Neuronal stem cell (in vitro differentiated cells): ENCODE measurements around the gene NPB.
A peak's percentile ranks its signal among the peaks of the same experiment; 100 is the strongest.

Experiments
- DNase-seq: peaks from one replicate; pipeline ENCODE4 v3.0.0-alpha.2; 2013; ENCODE audit warnings: low spot score
- H2AFZ ChIP-seq: one replicate; pipeline ENCODE4 v1.6.1; 2013; ENCODE audit warnings: mild to moderate bottlenecking, low read length, inconsistent platforms
- H2AK5ac ChIP-seq: 2 replicates; pipeline ENCODE4 v1.6.1; 2013; ENCODE audit warnings: low read depth, mild to moderate bottlenecking, inconsistent platforms, low read length, moderate library complexity, mixed read lengths
- H2BK120ac ChIP-seq: 2 replicates; pipeline ENCODE4 v1.6.1; 2013; ENCODE audit warnings: low read depth, mild to moderate bottlenecking, inconsistent platforms, low read length, moderate library complexity, mixed read lengths
- H2BK12ac ChIP-seq: one replicate; pipeline ENCODE4 v1.6.1; 2013; ENCODE audit warnings: low read length, inconsistent platforms
- H2BK15ac ChIP-seq: 2 replicates; pipeline ENCODE4 v1.6.1; 2013; ENCODE audit warnings: mild to moderate bottlenecking, low read length, inconsistent platforms, mixed read lengths
- H2BK5ac ChIP-seq: one replicate; pipeline ENCODE4 v1.6.1; 2013; ENCODE audit warnings: inconsistent platforms, mild to moderate bottlenecking, low read length, moderate library complexity
- H3K14ac ChIP-seq: one replicate; pipeline ENCODE4 v1.6.1; 2013; ENCODE audit warnings: low read length, inconsistent platforms
- H3K18ac ChIP-seq: 2 replicates; pipeline ENCODE4 v1.6.1; 2013; ENCODE audit warnings: low read length, inconsistent platforms
- H3K23ac ChIP-seq: 2 replicates; pipeline ENCODE4 v1.6.1; 2013; ENCODE audit warnings: low read depth, mild to moderate bottlenecking, mixed read lengths, low read length, inconsistent platforms; ENCODE audit not compliant: poor library complexity
- H3K27ac ChIP-seq: replicated peaks from 3 replicates; pipeline ENCODE4 v1.5.1; 2013; ENCODE audit warnings: low read length, inconsistent platforms
- H3K27me3 ChIP-seq, 3 experiments: 2 replicates each; pipeline ENCODE4 v1.6.1; 2013; ENCODE audit warnings: low read length in 3 of 3, mild to moderate bottlenecking in 2 of 3, inconsistent platforms in 1 of 3, low read depth in 1 of 3, mixed read lengths in 1 of 3, moderate library complexity in 1 of 3; ENCODE audit not compliant: control insufficient read depth in 3 of 3, insufficient read depth in 3 of 3
- H3K36me3 ChIP-seq, 2 donors: replicated peaks in 1 of 2; 2 replicates each; pipeline ENCODE4 v1.6.1; 2013; ENCODE audit warnings: low read length in 2 of 2; ENCODE audit not compliant: control insufficient read depth in 2 of 2, insufficient read depth in 2 of 2
- H3K4ac ChIP-seq: 2 replicates; pipeline ENCODE4 v1.6.1; 2013; ENCODE audit warnings: inconsistent platforms, mild to moderate bottlenecking, low read length, moderate library complexity
- H3K4me1 ChIP-seq, 2 donors: 1 replicate in 1 of 2; 2 replicates in 1 of 2; pipeline ENCODE4 v1.6.1; 2013; ENCODE audit warnings: low read length in 2 of 2, low read depth in 1 of 2; ENCODE audit not compliant: control insufficient read depth in 2 of 2, insufficient read depth in 1 of 2
- H3K4me2 ChIP-seq: one replicate; pipeline ENCODE4 v1.6.1; 2013; ENCODE audit warnings: mild to moderate bottlenecking, low read length, inconsistent platforms; ENCODE audit not compliant: insufficient read depth, poor library complexity, severe bottlenecking
- H3K4me3 ChIP-seq, 2 donors: 2 replicates each; pipeline ENCODE4 v1.5.1; 2013; ENCODE audit warnings: low read length in 2 of 2, mild to moderate bottlenecking in 2 of 2, inconsistent platforms in 1 of 2, moderate library complexity in 1 of 2
- H3K79me1 ChIP-seq: one replicate; pipeline ENCODE4 v1.6.1; 2013; ENCODE audit warnings: low read depth, mild to moderate bottlenecking, inconsistent platforms, low read length, moderate library complexity
- H3K9ac ChIP-seq: one replicate; pipeline ENCODE4 v1.6.1; 2013; ENCODE audit warnings: mild to moderate bottlenecking, low read depth, low read length, inconsistent platforms; ENCODE audit not compliant: poor library complexity
- H3K9me3 ChIP-seq, 2 donors: replicated peaks in 1 of 2; 2 replicates each; pipeline versions ENCODE3 to v1.6.1; 2013; ENCODE audit warnings: low read length in 2 of 2, mild to moderate bottlenecking in 2 of 2, inconsistent platforms in 1 of 2, low read depth in 1 of 2, mixed read lengths in 1 of 2, moderate library complexity in 1 of 2; ENCODE audit not compliant: control insufficient read depth in 2 of 2, insufficient read depth in 1 of 2
- H4K8ac ChIP-seq: one replicate; pipeline ENCODE4 v1.6.1; 2013; ENCODE audit warnings: low read depth, mild to moderate bottlenecking, inconsistent platforms, low read length, moderate library complexity
- H4K91ac ChIP-seq: one replicate; pipeline ENCODE4 v1.6.1; 2013; ENCODE audit warnings: low read length, low read depth, mild to moderate bottlenecking, inconsistent platforms; ENCODE audit not compliant: poor library complexity
- WGBS, 2 donors: extraction: QIAGEN DNeasy Blood & Tissue Kit; methylation state at CpG; one replicate each; pipeline ENCODE4 v1.1.7; 2013; ENCODE audit warnings: missing lambda C conversion rate in 2 of 2, mixed read lengths in 1 of 2; ENCODE audit not compliant: insufficient read length in 2 of 2, insufficient replicate concordance in 1 of 2; ENCODE audit errors: extremely low coverage in 2 of 2; 5-methylcytosine and 5-hydroxymethylcytosine counted together

The NPB gene

DNA sequence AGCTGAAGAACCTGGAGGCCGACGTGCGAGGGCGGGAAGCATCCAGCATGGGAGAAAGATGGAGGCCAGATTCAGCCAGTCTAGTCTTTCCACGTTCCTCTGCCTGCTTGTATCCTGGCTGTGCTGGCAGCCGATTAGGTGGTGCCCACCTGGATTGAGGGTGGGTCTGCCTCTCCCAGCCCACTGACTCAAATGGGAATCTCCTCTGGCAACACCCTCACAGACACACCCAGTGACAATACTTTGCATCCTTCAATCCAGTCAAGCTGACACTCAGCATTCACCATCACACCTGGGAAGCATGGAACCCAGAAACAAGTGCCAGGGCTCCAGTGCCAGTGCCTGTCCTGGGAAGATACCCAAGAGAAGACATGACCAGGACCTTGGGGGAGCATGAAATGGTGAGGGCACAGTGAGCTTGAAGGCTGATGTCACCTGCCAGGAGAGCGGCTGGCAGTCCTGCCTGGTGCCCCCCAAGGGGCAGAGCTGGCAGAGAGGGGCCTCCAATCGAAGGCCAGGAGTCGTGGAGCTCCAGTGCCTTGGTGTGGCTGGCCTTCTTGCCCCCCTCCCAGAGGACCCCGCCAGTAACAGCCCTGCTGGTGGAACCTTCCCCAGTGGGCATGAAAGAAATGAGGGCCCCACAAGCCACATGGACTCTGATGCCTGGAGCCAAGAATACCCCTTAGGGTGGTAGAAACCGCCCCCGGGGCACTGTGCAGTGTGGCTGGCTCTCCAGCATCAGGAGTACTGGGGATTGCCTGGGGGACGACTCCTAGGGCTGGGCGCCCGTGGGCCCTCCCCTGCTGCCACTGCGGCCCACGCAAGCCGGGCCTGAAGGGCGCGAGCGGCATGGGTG lies 643 bp upstream of the NPB start:
- Histone ChIP-seq H3K9ac (peak overlapping the region; percentile 88), H3K27ac (no peak overlapping the region), H3K4me2 (peak overlapping the region; percentile 73), H2BK15ac (peak overlapping the region; percentile 49), H3K9me3 (no peaks in the 10 kb centered on the region), H3K27me3 (peaks cover 0 to 25% (median 4%) of the 10 kb centered on the region in 3 experiments), H4K91ac (no peak overlapping the region), H2AFZ (no peak overlapping the region), H2AK5ac (peak overlapping the region; percentile 6), H3K4ac (peak overlapping the region; percentile 23), H3K14ac (peak overlapping the region; percentile 71), H3K4me1 (peaks cover 0 to 5% of the 10 kb centered on the region in 2 donors), H3K36me3 (peaks cover 33 to 82% of the 10 kb centered on the region in 2 donors), H3K79me1 (peaks cover 5% of the 10 kb centered on the region), H4K8ac (no peak overlapping the region), H3K18ac (peak overlapping the region; percentile 85), H2BK120ac (peak overlapping the region; percentile 36), H2BK5ac (no peak overlapping the region), H2BK12ac (peak overlapping the region; percentile 46), H3K4me3 (peak overlapping the region in 1 of 2 donors; percentile 51), H3K23ac (peak overlapping the region; percentile 85)
- no CpG with 5 or more reads among the region's 21 CpGs for WGBS, 2 donors
- DNase-seq: no peak

GRCh38 chr17:81902653-81903414 lies 796 bp downstream of the NPB start:
- Histone ChIP-seq H3K18ac (peak overlapping the region; percentile 76), H4K8ac (peak overlapping the region; percentile 65), H3K79me1 (peaks cover 8% of the 10 kb centered on the region), H4K91ac (no peak overlapping the region), H3K36me3 (peaks cover 35 to 81% of the 10 kb centered on the region in 2 donors), H2BK12ac (peak overlapping the region; percentile 6), H2BK5ac (peak overlapping the region; percentile 39), H2BK120ac (peak overlapping the region; percentile 76), H3K4ac (no peak overlapping the region), H2AFZ (no peak overlapping the region), H3K23ac (peak overlapping the region; percentile 96), H3K4me2 (peak overlapping the region; percentile 73), H2AK5ac (peak overlapping the region; percentile 81), H2BK15ac (no peak overlapping the region), H3K4me3 (no peak overlapping the region), H3K27me3 (peaks cover 0 to 25% (median 4%) of the 10 kb centered on the region in 3 experiments), H3K14ac (peak overlapping the region; percentile 84), H3K27ac (no peak overlapping the region), H3K9me3 (no peaks in the 10 kb centered on the region), H3K4me1 (peaks cover 0 to 5% of the 10 kb centered on the region in 2 donors), H3K9ac (peak overlapping the region; percentile 70)
- no peak for DNase-seq
- no CpG with 5 or more reads among the region's 47 CpGs for WGBS, 2 donors

GRCh38 chr17:81903415-81903831 lies 1.4 kb downstream of the NPB start:
- Histone ChIP-seq H3K27ac (no peak overlapping the region), H3K9ac (no peak overlapping the region), H2BK12ac (peak overlapping the region; percentile 22), H4K91ac (no peak overlapping the region), H2AFZ (no peak overlapping the region), H2BK120ac (no peak overlapping the region), H3K36me3 (peaks cover 31 to 81% of the 10 kb centered on the region in 2 donors), H4K8ac (no peak overlapping the region), H3K4ac (no peak overlapping the region), H3K79me1 (peaks cover 10% of the 10 kb centered on the region), H2BK5ac (no peak overlapping the region), H3K27me3 (peaks cover 0 to 25% (median 4%) of the 10 kb centered on the region in 3 experiments), H3K14ac (no peak overlapping the region), H2AK5ac (peak overlapping the region; percentile 81), H3K4me2 (no peak overlapping the region), H3K4me1 (peaks cover 0 to 5% of the 10 kb centered on the region in 2 donors), H3K9me3 (no peaks in the 10 kb centered on the region), H2BK15ac (no peak overlapping the region), H3K18ac (no peak overlapping the region), H3K4me3 (no peak overlapping the region), H3K23ac (peak overlapping the region; percentile 80)
- no CpG with 5 or more reads among the region's 10 CpGs for WGBS, 2 donors
- DNase-seq: no peak
